ENCODE measurements around the gene RDH8.

Gene RDH8

DNA sequence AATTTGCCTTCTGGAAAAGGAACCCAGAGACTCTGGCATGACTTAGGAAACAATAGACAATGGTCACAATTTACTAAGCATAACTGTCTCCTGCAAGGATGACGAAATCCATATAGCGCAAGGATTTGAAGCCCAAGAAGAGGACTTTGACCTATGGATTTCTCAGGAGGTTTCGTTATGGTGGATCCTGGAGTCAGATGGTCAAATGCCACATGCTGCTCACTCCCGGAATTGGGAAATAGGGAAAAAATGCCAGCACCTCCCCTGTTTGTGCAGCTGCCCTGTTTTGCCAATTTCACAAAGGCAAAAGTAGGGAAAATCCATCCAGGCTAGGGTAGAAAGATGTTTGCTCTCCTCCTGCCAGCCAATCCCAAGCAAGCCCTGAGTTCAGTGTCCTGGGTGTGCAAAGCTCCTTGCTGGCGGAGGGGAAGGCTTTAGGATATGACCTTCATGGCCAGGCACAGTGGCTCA is 23.4 kb downstream of the RDH8 start:
- in situ Hi-C loops (cut with HindIII; ENCODE audit: low sequenced_read_pairs): no loop called here

DNA sequence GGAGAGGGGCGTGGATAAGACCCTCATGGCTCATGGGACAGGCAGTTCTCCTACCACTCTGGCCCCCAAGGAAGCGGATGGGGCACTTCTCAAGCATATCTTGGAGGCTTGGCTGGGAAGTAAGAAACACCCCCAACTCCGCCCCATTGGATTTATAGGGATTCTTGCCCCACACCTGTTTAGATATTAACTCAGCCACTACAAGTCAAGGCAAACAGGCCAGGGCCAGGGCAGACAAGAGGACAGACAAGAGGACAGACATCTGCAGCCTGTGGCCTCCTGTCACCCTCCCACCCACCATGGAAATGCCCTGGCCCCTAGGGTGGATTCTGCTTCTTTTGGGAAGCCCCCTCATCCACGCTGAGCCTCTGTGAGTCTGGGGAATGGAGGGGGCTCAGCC is 24.1 kb downstream of the RDH8 start:
- in situ Hi-C loops (cut with HindIII; ENCODE audit: low sequenced_read_pairs): no loop called here

DNA sequence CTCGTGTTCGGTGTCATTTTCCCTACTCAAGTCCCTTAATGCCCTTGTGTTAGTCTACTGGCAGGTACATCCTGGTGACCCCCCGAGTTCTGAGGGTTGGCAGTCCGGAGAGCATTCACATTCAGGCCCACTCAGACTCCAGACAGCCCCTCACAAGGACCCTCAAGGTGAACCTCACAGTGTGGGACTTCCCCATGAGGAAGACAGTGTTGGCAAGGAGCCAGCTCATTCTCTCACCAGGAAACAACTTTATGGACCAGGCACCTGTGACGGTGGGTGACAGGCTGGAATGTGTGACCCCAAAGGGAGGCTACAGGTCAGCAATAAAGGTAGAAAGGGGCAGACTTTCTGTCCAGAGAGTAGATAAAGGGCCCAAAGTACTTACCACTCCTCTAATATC is 24.5 kb downstream of the RDH8 start:
- in situ Hi-C loops (cut with HindIII; ENCODE audit: low sequenced_read_pairs): no loop called here

DNA sequence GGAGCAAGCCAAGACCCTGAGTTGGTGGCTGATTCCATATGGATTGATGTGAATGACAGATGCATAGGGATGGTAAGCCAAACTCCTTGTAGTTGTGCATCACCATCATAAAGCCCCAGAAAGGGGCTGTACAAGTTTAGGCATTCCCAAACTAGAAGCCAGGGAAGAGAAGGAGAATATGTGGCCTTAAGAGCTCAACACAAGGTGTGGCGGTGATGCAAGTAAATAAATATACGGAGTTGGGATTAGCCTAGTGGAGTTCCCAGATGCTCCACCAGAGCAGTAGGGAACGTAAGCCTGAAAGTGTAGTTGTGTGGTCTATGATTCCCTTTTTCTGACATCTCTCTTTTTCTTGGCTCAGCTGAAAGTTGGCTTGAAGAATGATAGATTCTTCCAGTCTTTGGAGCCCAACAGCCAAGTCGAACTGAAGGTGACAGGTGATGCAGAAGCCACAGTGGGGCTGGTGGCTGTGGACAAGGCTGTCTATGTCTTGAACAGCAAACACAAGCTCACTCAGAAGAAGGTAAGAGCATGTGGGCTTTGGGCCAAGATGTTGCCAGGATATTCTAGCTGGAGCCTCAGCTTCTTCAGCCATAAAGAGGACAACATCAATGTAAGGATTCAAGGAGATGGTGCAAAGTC is 30.1 kb downstream of the RDH8 start:
- in situ Hi-C loops (cut with HindIII; ENCODE audit: low sequenced_read_pairs): no loop called here

DNA sequence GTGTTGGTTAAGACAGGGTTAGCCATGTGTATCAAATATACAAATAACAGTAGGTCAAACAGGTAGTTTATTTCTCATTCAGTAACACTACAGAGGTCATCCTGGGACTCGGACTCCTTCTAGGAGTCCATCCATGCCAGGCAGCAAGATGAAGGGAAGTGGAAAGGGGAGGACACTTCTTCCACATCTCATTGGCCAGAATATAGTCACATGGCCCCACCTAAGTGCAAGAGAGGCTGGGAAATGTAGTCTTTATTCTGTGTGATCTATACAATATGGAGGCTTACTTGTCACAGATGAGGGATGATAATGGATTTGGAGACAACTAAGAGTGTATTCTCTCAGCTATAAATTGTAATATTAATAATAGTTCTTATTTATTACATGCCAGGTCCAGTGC is 31.1 kb downstream of the RDH8 start:
- in situ Hi-C loops (cut with HindIII; ENCODE audit: low sequenced_read_pairs): no loop called here

DNA sequence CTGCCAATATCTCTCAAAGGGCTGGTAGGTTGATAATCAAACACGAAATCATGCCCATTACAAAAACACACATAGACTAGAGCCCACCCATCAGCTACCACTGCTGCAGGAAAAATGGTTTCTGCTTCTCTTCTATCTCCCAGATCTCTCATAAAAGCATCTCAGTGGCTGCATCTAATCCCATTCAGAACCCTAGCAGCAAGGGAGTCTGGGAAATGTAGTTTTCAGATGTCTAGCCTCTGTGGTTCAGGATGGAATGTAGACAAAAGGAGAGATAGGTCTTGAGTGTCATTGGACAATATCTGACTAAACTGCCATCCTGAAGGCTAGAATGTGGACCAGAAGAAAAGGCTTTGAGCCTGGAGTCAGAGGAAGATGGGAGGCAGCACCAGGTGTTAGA is 32.1 kb downstream of the RDH8 start:
- in situ Hi-C loops (cut with HindIII; ENCODE audit: low sequenced_read_pairs): no loop called here

DNA sequence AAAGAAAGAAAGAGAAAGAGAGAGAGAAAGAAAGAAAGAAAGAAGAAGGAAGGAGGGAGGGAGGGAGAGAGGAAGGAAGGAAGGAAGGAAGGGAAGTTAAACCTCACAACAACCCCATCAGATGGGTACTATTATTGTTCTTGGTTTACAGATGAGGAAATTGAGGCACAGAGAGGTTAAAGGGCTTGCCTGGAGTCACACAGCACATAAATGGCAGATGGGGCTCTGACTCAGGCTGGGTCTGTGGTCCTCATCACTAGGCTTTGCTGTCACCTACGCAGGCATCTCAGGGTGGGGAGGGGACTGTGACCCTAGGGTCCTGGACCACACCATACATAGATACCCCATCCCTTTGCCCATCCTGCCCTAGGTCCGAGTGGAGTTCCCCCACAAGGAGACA is 36.3 kb downstream of the RDH8 start:
- in situ Hi-C loops (cut with HindIII; ENCODE audit: low sequenced_read_pairs): no loop called here

DNA sequence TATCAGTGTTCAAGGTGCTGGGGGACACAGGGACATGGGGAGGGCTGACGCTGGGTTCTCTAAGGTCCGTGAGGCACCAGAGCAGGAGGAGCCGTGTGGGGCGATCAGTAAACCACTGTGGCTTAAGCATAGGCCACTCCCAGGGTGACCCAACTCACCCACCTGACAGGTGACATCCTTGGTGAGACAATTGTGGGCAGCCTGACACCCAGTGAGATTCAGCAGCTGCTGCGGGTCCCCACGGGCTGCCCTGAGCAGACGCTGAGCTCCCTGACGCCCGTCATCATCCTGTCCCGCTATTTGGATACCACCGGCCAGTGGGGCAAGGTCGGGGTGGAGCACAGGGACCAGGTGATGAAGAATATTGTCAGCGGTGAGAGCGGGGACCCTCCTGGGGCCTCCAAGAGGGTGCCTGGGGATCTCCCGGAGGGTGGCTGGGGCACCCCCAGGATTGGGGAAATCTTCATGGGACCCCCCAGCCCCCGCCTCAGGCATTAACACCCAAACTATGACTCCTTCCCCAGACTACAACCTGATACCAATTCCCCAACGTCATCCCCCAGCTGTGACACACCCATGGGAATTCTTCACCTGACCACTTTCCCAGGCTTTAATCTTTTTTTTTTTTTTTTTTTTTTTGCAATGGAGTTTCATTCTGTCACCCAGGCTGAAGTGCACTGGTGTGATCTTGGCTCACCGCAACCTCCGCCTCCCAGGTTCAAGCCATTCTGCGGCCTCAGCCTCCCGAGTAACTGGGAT is 39.5 kb downstream of the RDH8 start:
- in situ Hi-C loops (cut with HindIII; ENCODE audit: low sequenced_read_pairs): no loop called here

DNA sequence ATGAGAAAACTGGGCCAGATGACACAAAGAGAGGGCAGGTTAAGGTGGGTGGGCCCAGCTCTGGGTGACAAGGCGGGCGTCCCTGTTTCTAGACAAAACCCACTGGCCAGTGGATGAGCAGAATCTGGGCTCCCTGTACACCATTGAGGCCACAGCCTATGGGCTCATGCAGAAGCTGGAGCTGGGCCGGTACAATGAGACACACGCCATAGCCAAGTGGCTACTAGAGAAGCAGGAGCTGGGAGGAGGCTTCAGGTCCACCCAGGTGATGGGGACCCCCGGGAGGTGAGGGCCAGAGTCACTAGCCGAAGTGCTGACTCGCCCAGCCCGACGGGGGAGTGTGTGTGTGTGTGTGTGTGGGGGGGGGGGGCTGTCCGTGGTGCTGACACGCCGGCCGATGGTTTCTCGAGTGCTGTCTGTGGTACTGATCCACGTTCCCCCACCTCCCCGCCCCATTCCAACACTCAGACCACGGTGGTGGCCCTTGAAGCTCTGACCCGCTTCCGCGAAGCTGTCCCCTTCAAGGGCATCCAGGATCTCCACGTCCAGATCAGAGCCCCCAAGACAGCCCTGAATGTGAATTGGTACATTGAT is 48.5 kb downstream of the RDH8 start:
- in situ Hi-C loops (cut with HindIII; ENCODE audit: low sequenced_read_pairs): no loop called here

DNA sequence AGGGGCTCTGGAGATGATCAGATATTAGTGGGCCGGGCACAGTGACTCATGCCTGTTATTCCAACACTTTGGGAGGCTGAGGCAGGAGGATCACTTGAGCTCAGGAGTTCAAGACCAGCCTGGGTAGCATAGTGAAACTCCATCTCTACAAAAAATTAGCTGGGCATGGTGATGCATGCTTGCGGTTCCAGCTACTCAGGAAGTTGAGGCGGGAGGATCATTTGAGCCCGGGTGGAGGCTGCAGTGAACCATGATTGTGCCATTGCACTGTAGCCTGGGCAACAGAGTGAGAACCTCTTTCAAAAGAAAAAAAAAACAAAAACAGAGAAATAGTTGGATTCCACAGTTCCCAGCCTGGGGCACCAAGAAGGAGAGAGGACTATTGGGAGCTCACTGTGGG is 54.9 kb downstream of the RDH8 start:
- in situ Hi-C loops (cut with HindIII; ENCODE audit: low sequenced_read_pairs): no loop called here

DNA sequence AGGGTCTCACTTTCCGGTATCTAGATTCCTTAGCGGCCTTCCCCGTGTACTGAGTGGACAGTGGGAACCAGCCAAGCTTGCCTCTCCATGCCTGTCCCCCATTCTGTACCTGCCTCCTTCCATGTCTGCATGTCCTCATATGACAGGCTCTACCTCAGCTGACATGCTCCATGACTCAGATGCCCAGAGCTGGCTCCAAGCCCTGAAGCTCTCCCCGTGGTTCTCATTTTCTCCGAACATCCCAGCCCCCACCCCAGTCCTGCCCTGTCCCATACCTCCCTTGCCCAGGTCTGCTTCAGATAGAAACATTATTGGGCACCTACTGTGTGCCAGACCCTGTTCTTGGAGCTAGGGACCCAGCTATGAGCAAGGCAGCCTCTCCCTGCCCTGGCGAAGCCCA is 55.8 kb downstream of the RDH8 start:
- in situ Hi-C loops (cut with HindIII; ENCODE audit: low sequenced_read_pairs): no loop called here

DNA sequence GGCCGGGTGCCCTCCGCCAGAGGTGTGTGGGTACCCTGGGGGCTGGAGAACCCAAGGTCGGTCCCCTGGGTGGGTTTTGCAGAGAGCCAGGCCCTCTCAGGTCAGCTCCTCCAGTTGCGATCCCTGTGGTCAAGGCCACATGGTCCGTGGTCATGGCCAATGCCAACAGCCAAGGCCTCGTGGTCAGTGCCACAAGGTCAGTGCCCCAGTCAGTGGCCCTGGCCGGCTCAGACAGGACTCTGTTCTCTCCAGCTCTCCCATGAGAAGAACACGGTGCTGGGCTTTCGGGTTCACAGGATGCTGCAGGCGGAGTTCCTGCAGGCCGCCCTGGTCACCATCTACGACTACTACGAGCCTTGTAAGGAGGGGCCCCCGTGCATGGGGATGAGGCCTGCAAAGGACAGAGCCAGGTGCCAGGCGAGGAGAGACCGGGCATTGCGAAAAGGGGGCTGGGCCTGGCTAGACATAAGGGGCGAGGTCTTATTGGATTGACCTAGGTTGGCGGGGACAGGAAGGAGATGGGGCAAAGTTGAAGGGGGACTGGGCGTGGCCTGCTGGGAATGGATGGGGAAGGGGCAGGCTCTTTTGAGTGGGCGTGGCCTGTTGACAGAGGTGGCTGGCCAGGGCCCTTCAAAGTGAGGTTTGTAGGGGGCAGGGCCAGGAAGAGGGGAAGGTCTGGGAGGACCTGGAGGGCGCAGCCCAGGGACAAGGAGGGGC is 57.6 kb downstream of the RDH8 start:
- in situ Hi-C loops (cut with HindIII; ENCODE audit: low sequenced_read_pairs): no loop called here

All from DLD1 (cell line).